ENCODE results near the gene KAZALD1. TPM values are rescaled to one million over a fixed set of nuclear protein-coding genes. Genes with fewer than 3 reads are reported as not detected.

The KAZALD1 gene
- total and polyA plus RNA-seq, 10 of the 15 experiments (the other 5 are each of a cell fraction or from before 2014, with no cell fraction given), result 0.10 to 4.3 (median 1.9) TPM

- TF ChIP-seq SUZ12 (IDR thresholded peaks at IDR 0.05; ENCODE audit: unreplicated experiment) (no peak), STAT3 (IDR thresholded peaks at IDR 0.05; ENCODE audit: low read depth, low read length) (no peak)
Observed at GRCh38 chr10:101052285-101052684, 9.5 kb upstream of the KAZALD1 start (continued).

GRCh38 chr10:101053516-101053915, 8.3 kb upstream of the KAZALD1 start:
- Histone ChIP-seq H3K4me2 (ENCODE audit: control insufficient read depth, insufficient read depth) (no peak overlapping the region), H3K27me3 (replicated peaks in 1 of 2; ENCODE audit: control insufficient read depth in 2 of 2, insufficient read depth in 2 of 2, low read length in 1 of 2) (no peaks in the 10 kb centered on the region), H3K9me3 (replicated peaks; ENCODE audit: control insufficient read depth, insufficient read depth, low read length) (no peaks in the 10 kb centered on the region), H4K20me1 (ENCODE audit: control insufficient read depth, insufficient read depth) (no peaks in the 10 kb centered on the region), H3K36me3 (ENCODE audit: control insufficient read depth in 2 of 2, insufficient read depth in 2 of 2, low read length in 1 of 2) (no peaks in the 10 kb centered on the region), H3K4me1 (ENCODE audit: control insufficient read depth, insufficient read depth, low read length) (peaks cover 8% of the 10 kb centered on the region), H3K9ac (ENCODE audit: control insufficient read depth, insufficient read depth, low read length) (no peak overlapping the region), H3K79me2 (ENCODE audit: control insufficient read depth, insufficient read depth, low read length) (peaks cover 6% of the 10 kb centered on the region), H3K27ac (ENCODE audit: control insufficient read depth, insufficient read depth) (no peak overlapping the region), H3K4me3 (no peak overlapping the region), H2AFZ (ENCODE audit: control insufficient read depth, low read depth, low read length) (no peak overlapping the region)
- ATAC-seq (no peak), FAIRE-seq (no peak), DNase-seq (ENCODE audit: low read depth, low spot score) (no peak)
- ChIA-PET POLR2A (no interaction called here), SMC1A (ENCODE audit: uncharacterized antibody, unreplicated experiment) (interaction anchor here (1.5 to 4.0 kb wide), 2 partner anchors 11 to 14 kb away, joined by 5 to 29 read pairs; no protein-coding TSS in a partner anchor), RAD21 (ENCODE audit: unreplicated experiment) (no interaction called here), CTCF (interaction anchor here (4.0 to 24.4 kb wide), 4 partner anchors 4 to 88 kb away, joined by 23 to 885 read pairs (median 467); partner anchors contain the start of gene KAZALD1)
- in situ Hi-C loops (cut with MboI), result no loop called here
- no peak for TF ChIP-seq ESRRA (IDR thresholded peaks at IDR 0.05; ENCODE audit: low read length)
- TF ChIP-seq, protein P1, sequence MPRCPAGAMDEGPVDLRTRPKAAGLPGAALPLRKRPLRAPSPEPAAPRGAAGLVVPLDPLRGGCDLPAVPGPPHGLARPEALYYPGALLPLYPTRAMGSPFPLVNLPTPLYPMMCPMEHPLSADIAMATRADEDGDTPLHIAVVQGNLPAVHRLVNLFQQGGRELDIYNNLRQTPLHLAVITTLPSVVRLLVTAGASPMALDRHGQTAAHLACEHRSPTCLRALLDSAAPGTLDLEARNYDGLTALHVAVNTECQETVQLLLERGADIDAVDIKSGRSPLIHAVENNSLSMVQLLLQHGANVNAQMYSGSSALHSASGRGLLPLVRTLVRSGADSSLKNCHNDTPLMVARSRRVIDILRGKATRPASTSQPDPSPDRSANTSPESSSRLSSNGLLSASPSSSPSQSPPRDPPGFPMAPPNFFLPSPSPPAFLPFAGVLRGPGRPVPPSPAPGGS (IDR thresholded peaks at IDR 0.05; ENCODE audit: borderline replicate concordance, insufficient read depth, low read depth, low read length, poor library complexity, severe bottlenecking), result no peak
- TF ChIP-seq SREBF2 (IDR thresholded peaks at IDR 0.05; ENCODE audit: low read length), result no peak
- TF ChIP-seq MYB (IDR thresholded peaks at IDR 0.05; ENCODE audit: borderline replicate concordance, low read depth, low read length), result no peak
- no peak for TF ChIP-seq BRCA1 (IDR thresholded peaks at IDR 0.05; ENCODE audit: low read depth, low read length)
- no peak for TF ChIP-seq MTA2 (IDR thresholded peaks at IDR 0.05; ENCODE audit: low read depth)
- TF ChIP-seq HCFC1 (IDR thresholded peaks at IDR 0.05; ENCODE audit: low read length), result no peak
- no peak for TF ChIP-seq CUX1 (IDR thresholded peaks at IDR 0.05; ENCODE audit: insufficient replicate concordance, low read depth, low read length)
- no peak for TF ChIP-seq SPI1 (IDR thresholded peaks at IDR 0.05; ENCODE audit: borderline replicate concordance, insufficient read depth, low read depth, low read length)
- TF ChIP-seq ZBTB33 (IDR thresholded peaks at IDR 0.05), result no peak
- no peak for TF ChIP-seq SP1 (IDR thresholded peaks at IDR 0.05; ENCODE audit: low read depth, low read length)
- TF ChIP-seq ZNF24 (IDR thresholded peaks at IDR 0.05), result no peak
- BruUV-seq (replicated peaks), result no TSS peak
- intact Hi-C loops (cut with micrococcal nuclease; ENCODE audit: unreplicated experiment), result no loop called here

Measured in GM12878 (cell line).